Fibroblast of lung (primary cell): Measurements from ENCODE around the gene MTR. TPM values are rescaled to one million over a fixed set of nuclear protein-coding genes. Genes with fewer than 3 reads are reported as not detected.

Experiments used
- DNase-seq, 2 donors: peaks; one replicate each; pipeline versions ENCODE4 v3.0.0 to v3.0.0-alpha.2; 2010; ENCODE audit warnings: low read depth in 2 of 2
- H2AFZ ChIP-seq: 2 replicates; pipeline ENCODE4 v1.5.1; 2012; ENCODE audit warnings: low read length, control low read depth, inconsistent platforms
- H3K27ac ChIP-seq: 2 replicates; pipeline ENCODE4 v1.5.1; 2011; ENCODE audit warnings: low read length, control low read depth; ENCODE audit not compliant: insufficient read depth
- H3K27me3 ChIP-seq: 2 replicates; pipeline ENCODE4 v1.5.1; 2011; ENCODE audit warnings: mild to moderate bottlenecking, low read length; ENCODE audit not compliant: control insufficient read depth, insufficient read depth
- H3K36me3 ChIP-seq: 2 replicates; pipeline ENCODE4 v1.5.1; 2011; ENCODE audit warnings: low read length; ENCODE audit not compliant: control insufficient read depth, insufficient read depth
- H3K4me1 ChIP-seq: 2 replicates; pipeline ENCODE4 v1.5.1; 2011; ENCODE audit warnings: low read length; ENCODE audit not compliant: control insufficient read depth, insufficient read depth; ENCODE audit errors: extremely low read depth
- H3K4me2 ChIP-seq: 2 replicates; pipeline ENCODE4 v1.5.1; 2011; ENCODE audit warnings: low read length, control low read depth; ENCODE audit not compliant: insufficient read depth; ENCODE audit errors: extremely low read depth
- H3K4me3 ChIP-seq, 4 experiments: fragments of 200-600 bp in 1 of 4; sonication (generic) in 1 of 4; replicated peaks in 1 of 4; 2 replicates each; pipeline ENCODE4 v1.5.1; 2011 to 2016; ENCODE audit warnings: low read length in 4 of 4, low read depth in 3 of 4, mild to moderate bottlenecking in 3 of 4, control low read depth in 2 of 4, inconsistent platforms in 1 of 4, mixed read lengths in 1 of 4; ENCODE audit not compliant: insufficient read depth in 1 of 4; ENCODE audit errors: control extremely low read depth in 1 of 4
- H3K79me2 ChIP-seq: 2 replicates; pipeline ENCODE4 v1.5.1; 2012; ENCODE audit warnings: mild to moderate bottlenecking, low read length, inconsistent platforms; ENCODE audit not compliant: control insufficient read depth, insufficient read depth
- H3K9ac ChIP-seq: 2 replicates; pipeline ENCODE4 v1.5.1; 2011; ENCODE audit warnings: mild to moderate bottlenecking, low read length, control low read depth; ENCODE audit not compliant: insufficient read depth
- H3K9me3 ChIP-seq: 2 replicates; pipeline ENCODE4 v1.5.1; 2012; ENCODE audit warnings: low read depth, low read length; ENCODE audit not compliant: control insufficient read depth, insufficient read depth
- H4K20me1 ChIP-seq: 2 replicates; pipeline ENCODE4 v1.5.1; 2011; ENCODE audit warnings: low read length; ENCODE audit not compliant: control insufficient read depth, insufficient read depth; ENCODE audit errors: extremely low read depth
- CTCF ChIP-seq, 2 donors: IDR thresholded peaks in 1 of 2; conservative IDR thresholded peaks in 1 of 2; 1 replicate in 1 of 2; 2 replicates in 1 of 2; pipeline ENCODE4 v1.5.1; 2011 to 2012; ENCODE audit warnings: low read length in 2 of 2, control low read depth in 1 of 2, inconsistent platforms in 1 of 2, low read depth in 1 of 2, mild to moderate bottlenecking in 1 of 2
- EZH2 ChIP-seq: IDR thresholded peaks from 2 replicates; pipeline ENCODE4 v1.5.1; 2012; ENCODE audit warnings: low read length, control low read depth, mild to moderate bottlenecking; ENCODE audit errors: missing control alignments
- polyA plus RNA-seq, 2 donors: library from polyadenylated mRNA; depleted of rRNA in 1 of 2; stranded (reverse) in 1 of 2; unstranded in 1 of 2; fragments of >200 nt; gene quantifications; 2 replicates each; pipeline ENCODE4 v1.2.1, GENCODE V29; 2011 to 2012; ENCODE audit warnings: missing spikeins in 1 of 2
- total RNA-seq: library from RNA; depleted of rRNA; stranded (reverse); fragments of >200 nt; gene quantifications from 2 replicates; pipeline ENCODE4 v1.2.1, GENCODE V29; 2014

Gene MTR
- total and polyA plus RNA-seq, 2 donors (not counting 1 experiment from before 2014, with no cell fraction given), result 20.0 to 32.2 TPM

GRCh38 chr1:236830116-236830515 is 35.0 kb downstream of the MTR start:
- Histone ChIP-seq H3K27ac (no peak overlapping the region), H3K27me3 (no peaks in the 10 kb centered on the region), H3K4me3 (no peak overlapping the region), H3K9ac (no peak overlapping the region), H2AFZ (no peak overlapping the region), H3K79me2 (no peaks in the 10 kb centered on the region), H3K9me3 (no peaks in the 10 kb centered on the region), H3K4me1 (no peaks in the 10 kb centered on the region), H4K20me1 (no peaks in the 10 kb centered on the region), H3K36me3 (peaks cover 4% of the 10 kb centered on the region), H3K4me2 (no peak overlapping the region)
- DNase-seq, result no peak
- TF ChIP-seq EZH2 (no peak), CTCF (conservative IDR thresholded peaks at IDR 0.05 in 1 of 2, IDR thresholded peaks at IDR 0.05 in 1 of 2; ENCODE audit: low read depth in 1 of 2, low read length in 2 of 2) (no peak)

- no peak overlapping the region for H2AFZ ChIP-seq
- peaks cover 3% of the 10 kb centered on the region for H3K36me3 ChIP-seq
- no peak for TF ChIP-seq CTCF (conservative IDR thresholded peaks at IDR 0.05 in 1 of 2, IDR thresholded peaks at IDR 0.05 in 1 of 2; ENCODE audit: low read depth in 1 of 2, low read length in 2 of 2)
- no peak for TF ChIP-seq EZH2
- no peaks in the 10 kb centered on the region for H3K9me3 ChIP-seq
- no peaks in the 10 kb centered on the region for H3K4me1 ChIP-seq
- H4K20me1 ChIP-seq, result no peaks in the 10 kb centered on the region
- H3K27me3 ChIP-seq, result no peaks in the 10 kb centered on the region
- no peak overlapping the region for H3K4me2 ChIP-seq
- DNase-seq, result no peak
- H3K79me2 ChIP-seq, result no peaks in the 10 kb centered on the region
- H3K27ac ChIP-seq, result no peak overlapping the region
- no peak overlapping the region for H3K9ac ChIP-seq
- no peak overlapping the region for H3K4me3 ChIP-seq
Observed at GRCh38 chr1:236830560-236830959, 35.5 kb downstream of the MTR start.

GRCh38 chr1:236833575-236833974 is 38.5 kb downstream of the MTR start:
- no peak for DNase-seq
- Histone ChIP-seq H3K9ac (no peak overlapping the region), H3K4me3 (no peak overlapping the region), H3K79me2 (no peaks in the 10 kb centered on the region), H4K20me1 (no peaks in the 10 kb centered on the region), H3K4me2 (no peak overlapping the region), H3K4me1 (no peaks in the 10 kb centered on the region), H3K27me3 (no peaks in the 10 kb centered on the region), H3K36me3 (peaks cover 3% of the 10 kb centered on the region), H2AFZ (no peak overlapping the region), H3K27ac (no peak overlapping the region), H3K9me3 (no peaks in the 10 kb centered on the region)
- TF ChIP-seq EZH2 (no peak), CTCF (conservative IDR thresholded peaks at IDR 0.05 in 1 of 2, IDR thresholded peaks at IDR 0.05 in 1 of 2; ENCODE audit: low read depth in 1 of 2, low read length in 2 of 2) (no peak)
